ENCODE measurements around the gene PRDM16.

DNA sequence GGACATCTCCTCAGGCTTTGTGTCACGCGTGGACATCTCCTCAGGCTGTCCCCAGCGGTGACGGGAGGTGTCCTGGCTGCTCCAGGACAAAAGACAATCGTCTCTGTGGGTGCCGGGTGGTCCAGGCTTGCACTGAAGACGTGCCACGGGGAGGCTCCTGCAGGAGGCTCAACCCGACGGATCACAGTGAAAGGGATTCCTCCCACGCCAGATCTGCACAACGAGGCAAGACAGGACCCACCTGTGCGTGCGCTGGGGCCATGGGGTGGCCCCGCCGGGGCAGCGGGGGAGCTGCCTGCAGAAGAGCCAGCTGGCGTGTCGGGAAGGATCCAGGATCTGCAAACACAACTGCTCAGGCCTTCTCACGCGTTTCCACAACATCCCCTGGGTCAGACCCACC is 366.7 kb downstream of the PRDM16 start:
- TF ChIP-seq, protein P1, sequence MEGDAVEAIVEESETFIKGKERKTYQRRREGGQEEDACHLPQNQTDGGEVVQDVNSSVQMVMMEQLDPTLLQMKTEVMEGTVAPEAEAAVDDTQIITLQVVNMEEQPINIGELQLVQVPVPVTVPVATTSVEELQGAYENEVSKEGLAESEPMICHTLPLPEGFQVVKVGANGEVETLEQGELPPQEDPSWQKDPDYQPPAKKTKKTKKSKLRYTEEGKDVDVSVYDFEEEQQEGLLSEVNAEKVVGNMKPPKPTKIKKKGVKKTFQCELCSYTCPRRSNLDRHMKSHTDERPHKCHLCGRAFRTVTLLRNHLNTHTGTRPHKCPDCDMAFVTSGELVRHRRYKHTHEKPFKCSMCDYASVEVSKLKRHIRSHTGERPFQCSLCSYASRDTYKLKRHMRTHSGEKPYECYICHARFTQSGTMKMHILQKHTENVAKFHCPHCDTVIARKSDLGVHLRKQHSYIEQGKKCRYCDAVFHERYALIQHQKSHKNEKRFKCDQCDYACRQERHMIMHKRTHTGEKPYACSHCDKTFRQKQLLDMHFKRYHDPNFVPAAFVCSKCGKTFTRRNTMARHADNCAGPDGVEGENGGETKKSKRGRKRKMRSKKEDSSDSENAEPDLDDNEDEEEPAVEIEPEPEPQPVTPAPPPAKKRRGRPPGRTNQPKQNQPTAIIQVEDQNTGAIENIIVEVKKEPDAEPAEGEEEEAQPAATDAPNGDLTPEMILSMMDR (IDR thresholded peaks at IDR 0.05): no peak
- no peak for TF ChIP-seq EZH2 (IDR thresholded peaks at IDR 0.05; ENCODE audit: borderline replicate concordance, insufficient read depth, low read depth, low read length, poor library complexity, severe bottlenecking)
